ENCODE data around the gene SEZ6. TPM values are rescaled to one million over a fixed set of nuclear protein-coding genes. Genes with fewer than 3 reads are reported as not detected.

SEZ6 gene
- total RNA-seq, 4 donors from 2014 or later = not detected

- 83% methylated on average over 1 of the region's 2 CpGs; no CpG with 5 or more reads in 1 of the 2 donors for WGBS, 2 donors
- TF ChIP-seq CTCF (IDR thresholded peaks at IDR 0.05) (no peak), POLR2A (IDR thresholded peaks at IDR 0.05) (no peak)
- H3K36me3 ChIP-seq = no peaks in the 10 kb centered on the region
- no peak for DNase-seq
- no peaks in the 10 kb centered on the region for H3K9me3 ChIP-seq
- H3K4me3 ChIP-seq = no peak overlapping the region
- peaks cover 0 to 22% (median 0%) of the 10 kb centered on the region in 3 donors for H3K4me1 ChIP-seq
- peaks cover 0 to 10% (median 0%) of the 10 kb centered on the region in 4 donors for H3K27me3 ChIP-seq
- H3K27ac ChIP-seq = no peak overlapping the region
- intact Hi-C loops (cut with DNase I) = no loop called here
Measured at GRCh38 chr17:28973425-28973824, 32.4 kb downstream of the SEZ6 start.

- no peak overlapping the region for H3K4me3 ChIP-seq
- intact Hi-C loops (cut with DNase I) = no loop called here
Measured at GRCh38 chr17:28972437-28972836, 33.4 kb downstream of the SEZ6 start.

GRCh38 chr17:28970879-28971278, 35.0 kb downstream of the SEZ6 start:
- intact Hi-C loops (cut with DNase I) = no loop called here
- TF ChIP-seq POLR2A (IDR thresholded peaks at IDR 0.05) (no peak), CTCF (IDR thresholded peaks at IDR 0.05) (no peak)
- no peak for DNase-seq
- Histone ChIP-seq H3K27ac (no peak overlapping the region), H3K9me3 (no peaks in the 10 kb centered on the region), H3K27me3 (no peaks in the 10 kb centered on the region), H3K4me1 (peaks cover 0 to 31% (median 0%) of the 10 kb centered on the region in 3 donors), H3K4me3 (no peak overlapping the region), H3K36me3 (no peaks in the 10 kb centered on the region)
- WGBS, 2 donors = 43 to 47% methylated on average over 6 of the region's 6 CpGs

More at GRCh38 chr17:28972437-28972836, 33.4 kb downstream of the SEZ6 start:
- no peak overlapping the region for H3K27ac ChIP-seq
- TF ChIP-seq CTCF (IDR thresholded peaks at IDR 0.05) = no peak
- no peak for TF ChIP-seq POLR2A (IDR thresholded peaks at IDR 0.05)
- no peak for DNase-seq
- peaks cover 0 to 2% (median 0%) of the 10 kb centered on the region in 4 donors for H3K27me3 ChIP-seq
- H3K4me1 ChIP-seq = peaks cover 0 to 31% (median 0%) of the 10 kb centered on the region in 3 donors
- WGBS, 2 donors = 74 to 90% methylated on average over 7 to 9 of the region's 10 CpGs
- no peaks in the 10 kb centered on the region for H3K9me3 ChIP-seq
- no peaks in the 10 kb centered on the region for H3K36me3 ChIP-seq

- TF ChIP-seq CTCF (IDR thresholded peaks at IDR 0.05) (no peak), POLR2A (IDR thresholded peaks at IDR 0.05) (no peak)
- Histone ChIP-seq H3K27me3 (peaks cover 0 to 5% (median 0%) of the 10 kb centered on the region in 4 donors), H3K4me3 (no peak overlapping the region), H3K36me3 (no peaks in the 10 kb centered on the region), H3K4me1 (peaks cover 0 to 31% (median 0%) of the 10 kb centered on the region in 3 donors), H3K27ac (no peak overlapping the region), H3K9me3 (no peaks in the 10 kb centered on the region)
- no peak for DNase-seq
- WGBS, 2 donors = 66 to 74% methylated on average over 3 of the region's 12 CpGs
- intact Hi-C loops (cut with DNase I) = loop anchor here (5.0 kb wide), 1 partner anchor 142 kb away; no protein-coding TSS in a partner anchor
Measured at GRCh38 chr17:28969706-28970393, 36.0 kb downstream of the SEZ6 start.

- TF ChIP-seq CTCF (IDR thresholded peaks at IDR 0.05) = no peak
- TF ChIP-seq POLR2A (IDR thresholded peaks at IDR 0.05) = no peak
Measured at GRCh38 chr17:28968914-28969295, 36.9 kb downstream of the SEZ6 start.

More at GRCh38 chr17:28968914-28969295, 36.9 kb downstream of the SEZ6 start:
- no peak overlapping the region for H3K4me3 ChIP-seq
- no peaks in the 10 kb centered on the region for H3K36me3 ChIP-seq
- WGBS, 2 donors = 43 to 53% methylated on average over 2 of the region's 2 CpGs
- H3K9me3 ChIP-seq = no peaks in the 10 kb centered on the region
- peaks cover 0 to 31% (median 0%) of the 10 kb centered on the region in 3 donors for H3K4me1 ChIP-seq
- peaks cover 0 to 14% (median 0%) of the 10 kb centered on the region in 4 donors for H3K27me3 ChIP-seq
- no peak for DNase-seq
- intact Hi-C loops (cut with DNase I) = loop anchor here (5.0 kb wide), 1 partner anchor 143 kb away; no protein-coding TSS in a partner anchor
- H3K27ac ChIP-seq = no peak overlapping the region
